Activated T-cell treated with anti-CD3 and anti-CD28 coated beads, Interleukin-2, amount 50 U/mL, for 4 hours (primary cell): ENCODE results near the gene IL23R. TPM values are rescaled to one million over a fixed set of nuclear protein-coding genes. Genes with fewer than 3 reads are reported as not detected.

Experiments used
- ATAC-seq, 2 donors: fragments of 200-7000 bp; cut with Tn5 transposase; one replicate each; pipeline ENCODE4 v1.10.0; 2021
- DNase-seq: peaks from one replicate; pipeline ENCODE4 v3.0.0-alpha.2; 2020
- H3K27me3 Mint-ChIP-seq: one replicate; pipeline ENCODE4 v1.8.0; 2021; ENCODE audit warnings: low read depth, mixed read lengths
- H3K36me3 Mint-ChIP-seq: one replicate; pipeline ENCODE4 v1.8.0; 2022; ENCODE audit warnings: mixed read lengths; ENCODE audit not compliant: insufficient read depth
- H3K4me1 Mint-ChIP-seq: one replicate; pipeline ENCODE4 v1.8.0; 2021; ENCODE audit warnings: low read depth, mixed read lengths
- H3K4me3 Mint-ChIP-seq: one replicate; pipeline ENCODE4 v1.8.0; 2021; ENCODE audit warnings: mild to moderate bottlenecking, moderate library complexity, mixed read lengths
- H3K9me3 Mint-ChIP-seq: one replicate; pipeline ENCODE4 v1.8.0; 2021; ENCODE audit warnings: mixed read lengths
- total RNA-seq, 3 donors: library from RNA; stranded (reverse); gene quantifications; one replicate each; pipeline ENCODE4 v1.2.1, GENCODE V29; 2021

Gene IL23R
- total RNA-seq, 3 donors from 2014 or later: 7.5 to 14.4 (median 8.6) TPM

DNA sequence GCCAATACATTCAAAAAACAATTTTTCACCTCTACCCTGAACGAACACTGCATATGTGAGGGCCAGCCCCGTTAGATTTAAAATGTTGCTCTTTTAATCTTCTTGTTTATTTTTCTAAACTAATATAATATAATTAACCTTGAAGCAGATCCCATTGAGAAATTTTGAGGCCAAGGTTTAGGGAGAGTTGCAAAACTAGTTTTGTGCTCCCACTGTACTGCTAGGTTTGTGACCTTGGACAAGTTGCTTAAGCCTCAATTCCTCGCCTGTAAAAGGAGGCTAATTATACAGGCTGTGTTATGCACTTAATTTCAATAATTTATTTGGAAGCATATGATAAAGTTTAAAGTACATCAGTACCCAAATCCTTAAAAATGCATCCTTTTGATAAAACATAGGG lies 3.7 kb downstream of the IL23R start:
- no peaks in the 10 kb centered on the region for H3K9me3 Mint-ChIP-seq
- peaks cover 60% of the 10 kb centered on the region for H3K4me1 Mint-ChIP-seq
- peaks cover 2% of the 10 kb centered on the region for H3K27me3 Mint-ChIP-seq
- H3K36me3 Mint-ChIP-seq: peaks cover 4% of the 10 kb centered on the region
- ATAC-seq (no peak), DNase-seq (no peak)
- peak overlapping the region; percentile 74 for H3K4me3 Mint-ChIP-seq

GRCh38 chr1:67170751-67171573 lies 4.7 kb downstream of the IL23R start:
- no peak for DNase-seq
- H3K9me3 Mint-ChIP-seq: peaks cover 3% of the 10 kb centered on the region
- H3K27me3 Mint-ChIP-seq: peaks cover 2% of the 10 kb centered on the region
- H3K36me3 Mint-ChIP-seq: peaks cover 3% of the 10 kb centered on the region
- H3K4me3 Mint-ChIP-seq: peak overlapping the region; percentile 74
- H3K4me1 Mint-ChIP-seq: peaks cover 64% of the 10 kb centered on the region
- ATAC-seq: peak; percentile 11 to 13

GRCh38 chr1:67171574-67171955 lies 5.3 kb downstream of the IL23R start:
- DNase-seq (no peak), ATAC-seq (peak; percentile 12 to 26)
- H3K27me3 Mint-ChIP-seq: no peaks in the 10 kb centered on the region
- peak overlapping the region; percentile 74 for H3K4me3 Mint-ChIP-seq
- H3K4me1 Mint-ChIP-seq: peaks cover 62% of the 10 kb centered on the region
- H3K9me3 Mint-ChIP-seq: peaks cover 3% of the 10 kb centered on the region
- peaks cover 5% of the 10 kb centered on the region for H3K36me3 Mint-ChIP-seq

DNA sequence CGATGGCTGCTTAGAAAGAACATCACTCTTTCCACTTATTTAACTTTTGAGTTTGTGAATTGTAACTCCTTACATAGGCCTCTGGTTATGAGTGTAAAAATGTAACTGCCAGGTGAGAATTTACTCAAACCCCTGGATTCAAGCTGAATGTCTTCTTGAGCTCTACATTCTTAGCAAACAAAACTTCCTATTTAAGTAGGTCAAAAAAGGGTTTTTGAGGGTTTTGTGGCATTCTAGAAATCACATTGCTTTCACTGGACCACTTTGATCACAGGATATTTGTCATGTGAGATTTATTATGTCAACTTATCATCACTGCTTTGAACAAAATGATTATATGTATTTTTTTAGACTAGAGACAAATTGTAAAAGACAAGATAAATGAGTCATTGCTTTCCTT lies 5.7 kb downstream of the IL23R start:
- H3K36me3 Mint-ChIP-seq: peaks cover 5% of the 10 kb centered on the region
- H3K4me3 Mint-ChIP-seq: peak overlapping the region; percentile 74
- ATAC-seq (peak; percentile 61 to 65), DNase-seq (no peak)
- no peaks in the 10 kb centered on the region for H3K27me3 Mint-ChIP-seq
- peaks cover 62% of the 10 kb centered on the region for H3K4me1 Mint-ChIP-seq
- H3K9me3 Mint-ChIP-seq: peaks cover 3% of the 10 kb centered on the region

DNA sequence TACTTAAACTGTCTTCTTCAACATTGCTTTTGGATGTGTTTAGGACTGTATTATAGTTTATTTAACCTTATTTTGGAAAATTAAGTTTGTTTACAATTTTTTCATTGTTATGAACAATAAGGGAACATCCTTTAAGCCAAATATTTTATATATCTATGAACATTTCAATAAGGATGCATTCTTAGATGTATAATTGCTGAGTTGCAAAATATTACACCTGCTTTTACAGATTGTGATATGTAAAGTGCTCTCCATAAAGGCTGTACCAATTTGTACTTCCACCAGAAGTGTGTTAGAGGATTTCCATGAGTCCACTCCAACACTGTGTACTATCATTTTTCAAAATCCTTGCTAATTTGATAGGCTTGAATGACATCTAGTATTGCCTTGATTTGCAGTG lies 7.7 kb downstream of the IL23R start:
- Mint-ChIP-seq H3K36me3 (peaks cover 5% of the 10 kb centered on the region), H3K4me3 (no peak overlapping the region)

DNA sequence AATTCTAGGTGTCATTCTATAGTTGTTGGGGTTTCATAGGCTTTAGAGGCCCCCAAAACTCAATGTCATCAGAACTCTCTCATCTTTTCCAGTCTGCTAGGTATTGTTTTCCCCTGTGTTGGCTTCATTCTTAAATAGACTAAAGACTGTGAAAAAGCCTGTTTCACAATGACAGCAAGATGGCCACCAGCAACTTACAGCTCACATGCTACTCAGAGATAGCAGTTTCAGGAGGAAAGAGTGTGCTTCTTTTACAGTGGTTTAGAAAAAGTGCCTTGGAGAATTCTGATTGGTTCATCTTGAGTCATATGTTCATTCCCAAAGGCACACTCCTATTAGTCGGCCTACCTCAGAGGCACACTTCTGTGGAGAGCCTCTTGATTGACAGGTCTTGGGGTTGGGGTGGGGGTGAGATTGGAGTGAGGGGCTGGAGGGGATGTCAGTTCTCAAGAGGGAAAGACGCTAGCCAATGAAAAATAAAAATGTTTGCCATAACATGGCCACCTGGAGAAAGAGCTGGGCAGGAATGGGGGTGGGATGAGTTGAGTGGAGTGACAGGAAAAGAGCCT lies 8.5 kb downstream of the IL23R start:
- DNase-seq (no peak), ATAC-seq (peak; percentile 61 to 72)
- peaks cover 63% of the 10 kb centered on the region for H3K4me1 Mint-ChIP-seq
- peaks cover 5% of the 10 kb centered on the region for H3K36me3 Mint-ChIP-seq
- H3K4me3 Mint-ChIP-seq: peak overlapping the region; percentile 6
- H3K27me3 Mint-ChIP-seq: no peaks in the 10 kb centered on the region
- H3K9me3 Mint-ChIP-seq: peaks cover 3% of the 10 kb centered on the region

More for the DNA sequence above, 7.7 kb downstream of the IL23R start:
- no peak for ATAC-seq
- Mint-ChIP-seq H3K4me1 (peaks cover 61% of the 10 kb centered on the region), H3K27me3 (no peaks in the 10 kb centered on the region), H3K9me3 (peaks cover 3% of the 10 kb centered on the region)
- no peak for DNase-seq

DNA sequence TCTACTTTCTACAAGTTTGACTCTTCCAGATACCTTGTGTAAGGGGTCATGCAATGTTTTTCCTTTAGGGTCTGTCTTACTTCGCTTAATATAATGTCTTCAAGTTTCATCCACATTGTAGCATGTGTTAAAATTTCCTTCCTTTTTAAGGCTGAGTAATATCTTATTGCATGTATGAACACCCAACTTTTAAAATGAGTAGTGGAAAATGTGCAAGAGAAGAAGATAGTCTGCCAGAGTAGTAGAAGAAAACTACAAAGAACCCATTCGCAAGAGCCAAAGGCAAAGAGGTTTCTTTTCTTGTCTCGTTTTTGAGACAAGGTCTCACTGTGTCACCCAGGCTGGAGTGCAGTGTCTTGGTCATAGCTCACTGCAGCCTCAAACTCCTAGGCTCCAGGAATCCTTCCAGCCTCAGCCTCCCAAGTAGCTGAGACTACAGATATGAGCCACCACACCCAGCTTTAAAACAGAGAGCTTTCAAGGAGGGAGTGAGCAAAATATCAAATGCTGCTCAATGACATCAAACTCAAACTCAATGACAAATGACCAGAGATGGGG lies 9.4 kb downstream of the IL23R start:
- Mint-ChIP-seq H3K4me1 (peaks cover 58% of the 10 kb centered on the region), H3K9me3 (peaks cover 3% of the 10 kb centered on the region), H3K27me3 (no peaks in the 10 kb centered on the region), H3K36me3 (peaks cover 5% of the 10 kb centered on the region), H3K4me3 (no peak overlapping the region)
- no peak for DNase-seq
- peak; percentile 9 to 13 for ATAC-seq

DNA sequence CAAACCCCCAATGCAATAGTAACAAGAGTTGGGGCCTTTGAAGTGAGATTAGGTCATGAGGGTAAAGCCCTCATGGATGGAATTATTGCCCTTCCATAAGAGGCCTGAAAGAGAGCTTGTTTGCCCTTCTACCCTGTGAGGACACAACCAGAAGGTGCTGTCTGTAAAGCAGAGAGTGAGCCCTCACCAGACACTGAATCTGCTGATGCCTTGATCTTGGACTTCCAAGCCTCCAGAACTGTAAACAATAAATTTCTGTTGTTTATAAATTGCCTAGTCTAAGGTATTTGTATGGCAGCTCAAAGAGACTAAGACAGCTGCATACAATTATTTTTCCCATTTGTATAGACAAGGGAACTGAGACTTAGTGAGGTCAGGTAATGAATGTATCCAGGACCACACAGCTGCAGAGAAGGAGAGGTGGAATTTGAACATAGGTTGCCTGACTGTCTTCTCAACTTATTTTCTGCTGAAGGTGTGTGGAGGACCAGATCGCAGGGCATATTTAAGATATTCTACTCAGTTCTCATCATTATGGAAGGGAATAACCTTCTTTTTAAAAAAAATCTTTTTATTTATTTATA lies 18.7 kb downstream of the IL23R start:
- peaks cover 6% of the 10 kb centered on the region for H3K27me3 Mint-ChIP-seq
- peaks cover 12% of the 10 kb centered on the region for H3K4me1 Mint-ChIP-seq
- H3K9me3 Mint-ChIP-seq: no peaks in the 10 kb centered on the region
- ATAC-seq (no peak), DNase-seq (no peak)
- H3K4me3 Mint-ChIP-seq: no peak overlapping the region
- peaks cover 3% of the 10 kb centered on the region for H3K36me3 Mint-ChIP-seq

GRCh38 chr1:67188137-67188536 lies 21.9 kb downstream of the IL23R start:
- peaks cover 3% of the 10 kb centered on the region for H3K36me3 Mint-ChIP-seq
- DNase-seq: no peak
- no peaks in the 10 kb centered on the region for H3K9me3 Mint-ChIP-seq
- peaks cover 14% of the 10 kb centered on the region for H3K4me1 Mint-ChIP-seq
- H3K4me3 Mint-ChIP-seq: no peak overlapping the region
- no peaks in the 10 kb centered on the region for H3K27me3 Mint-ChIP-seq
- ATAC-seq: no peak

GRCh38 chr1:67189953-67190352 lies 23.7 kb downstream of the IL23R start:
- Mint-ChIP-seq H3K4me1 (peaks cover 28% of the 10 kb centered on the region), H3K4me3 (no peak overlapping the region), H3K9me3 (no peaks in the 10 kb centered on the region), H3K36me3 (peaks cover 3% of the 10 kb centered on the region), H3K27me3 (no peaks in the 10 kb centered on the region)
- DNase-seq (no peak), ATAC-seq (peak; percentile 41 to 42)

GRCh38 chr1:67190410-67190809 lies 24.2 kb downstream of the IL23R start:
- no peaks in the 10 kb centered on the region for H3K27me3 Mint-ChIP-seq
- H3K36me3 Mint-ChIP-seq: peaks cover 2% of the 10 kb centered on the region
- ATAC-seq (no peak), DNase-seq (no peak)
- H3K9me3 Mint-ChIP-seq: no peaks in the 10 kb centered on the region
- no peak overlapping the region for H3K4me3 Mint-ChIP-seq
- H3K4me1 Mint-ChIP-seq: peaks cover 32% of the 10 kb centered on the region

- no peaks in the 10 kb centered on the region for H3K27me3 Mint-ChIP-seq
- no peaks in the 10 kb centered on the region for H3K36me3 Mint-ChIP-seq
- H3K4me1 Mint-ChIP-seq: peaks cover 35% of the 10 kb centered on the region
- H3K4me3 Mint-ChIP-seq: no peak overlapping the region
- DNase-seq: no peak
- peak in 1 of 2 donors; percentile 3 for ATAC-seq
- no peaks in the 10 kb centered on the region for H3K9me3 Mint-ChIP-seq
These were observed 24.7 kb downstream of the IL23R start for GRCh38 chr1:67190942-67191341.

DNA sequence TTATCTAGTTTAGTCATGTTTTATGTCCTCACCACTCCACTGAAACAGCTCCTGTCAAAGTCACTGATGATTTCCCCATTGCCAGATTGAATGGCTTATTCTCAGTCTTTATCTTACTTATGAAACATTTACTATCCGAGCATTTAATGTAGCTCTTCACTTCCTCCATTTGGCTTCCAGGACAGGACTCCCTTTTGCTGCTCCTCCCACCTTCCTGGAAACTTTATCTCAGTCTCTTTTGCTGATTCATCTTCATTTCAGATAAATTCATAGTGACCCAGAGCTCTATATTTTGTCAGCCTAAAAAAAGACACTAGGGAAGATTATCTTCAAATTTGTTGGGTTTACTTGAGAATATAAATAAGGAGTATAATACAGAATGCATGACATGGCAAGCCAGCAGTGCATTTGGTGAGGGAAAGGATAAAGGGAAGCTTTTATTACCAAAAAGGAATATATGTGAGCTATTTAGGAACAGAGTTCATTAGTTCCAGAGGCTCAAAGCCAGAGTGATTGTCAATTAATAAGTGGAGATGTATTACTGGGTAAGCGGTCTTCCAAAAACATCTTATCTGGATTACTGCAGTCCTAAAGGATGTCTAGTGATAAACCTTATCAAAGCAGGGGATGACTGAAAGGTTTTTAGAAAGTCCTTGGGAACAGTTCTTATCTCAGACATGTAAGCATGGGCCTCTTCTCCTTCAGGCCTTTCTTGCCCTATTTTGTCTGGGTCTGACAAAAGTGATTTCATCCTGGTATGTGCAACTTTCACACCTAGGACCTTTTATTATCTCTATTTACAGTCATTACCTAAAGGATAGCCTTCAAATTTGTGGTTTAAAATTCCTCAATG lies 25.6 kb downstream of the IL23R start:
- no peaks in the 10 kb centered on the region for H3K9me3 Mint-ChIP-seq
- DNase-seq: no peak
- peaks cover 38% of the 10 kb centered on the region for H3K4me1 Mint-ChIP-seq
- peak; percentile 20 to 33 for ATAC-seq
- peaks cover 1% of the 10 kb centered on the region for H3K27me3 Mint-ChIP-seq
- no peak overlapping the region for H3K4me3 Mint-ChIP-seq
- H3K36me3 Mint-ChIP-seq: no peaks in the 10 kb centered on the region

DNA sequence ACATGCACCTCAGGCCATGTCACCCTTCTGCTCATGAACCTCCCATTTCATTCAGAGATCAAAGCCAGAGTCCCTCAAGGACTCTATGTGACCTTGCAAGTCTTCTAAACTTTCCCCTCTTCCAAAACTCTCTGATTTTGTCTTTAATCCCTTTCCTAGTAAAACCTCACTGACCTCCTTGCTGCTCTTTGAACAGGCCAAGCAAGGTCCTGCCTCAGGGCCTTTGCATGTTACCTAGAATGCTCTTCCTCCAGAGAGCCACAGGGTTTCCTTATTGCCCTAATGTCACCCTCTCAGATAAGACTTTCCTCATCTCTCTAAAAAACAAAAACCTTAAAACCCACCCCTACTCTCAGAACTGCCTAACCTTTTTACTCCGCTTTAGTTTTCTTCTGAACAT lies 26.6 kb downstream of the IL23R start:
- Mint-ChIP-seq H3K27me3 (peaks cover 3% of the 10 kb centered on the region), H3K36me3 (no peaks in the 10 kb centered on the region), H3K9me3 (no peaks in the 10 kb centered on the region), H3K4me1 (peaks cover 41% of the 10 kb centered on the region), H3K4me3 (no peak overlapping the region)
- ATAC-seq: no peak
- DNase-seq: no peak
